Medulla oblongata (tissue), 1 donor: ENCODE data around the gene CA11.

Experiments
- DNase-seq: peaks from one replicate; pipeline ENCODE4 v3.0.0-alpha.2; 2015; ENCODE audit errors: extremely low spot score

CA11 gene

DNA sequence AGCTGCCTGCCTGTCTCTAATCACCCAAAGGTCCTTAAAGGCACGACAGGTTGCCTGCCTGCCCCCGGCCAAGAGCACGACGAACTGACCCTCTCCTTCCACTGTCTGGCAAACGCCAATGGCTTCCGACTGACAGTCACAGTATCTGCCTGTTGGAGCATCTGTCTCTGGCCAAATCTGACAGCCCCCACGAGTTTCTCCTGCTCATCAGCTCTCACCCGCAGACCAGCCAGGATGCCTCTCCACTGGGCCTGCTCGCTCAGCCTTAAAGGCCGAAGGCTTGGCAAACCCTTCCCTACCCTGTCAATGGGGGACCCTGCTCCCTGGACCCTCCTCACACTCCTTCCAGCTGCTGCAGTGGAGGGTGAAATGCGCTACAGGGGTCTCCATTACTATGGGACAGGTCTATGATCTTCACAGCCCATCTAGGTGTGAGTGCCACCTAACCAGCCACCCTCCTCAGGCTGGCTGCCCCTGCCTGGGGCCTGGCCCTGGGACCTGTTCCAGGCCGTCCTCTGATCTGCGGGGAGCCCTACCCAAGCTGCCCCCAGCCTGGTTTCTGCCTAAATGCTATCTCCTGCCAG, 32.0 kb downstream of the CA11 start:
- DNase-seq: no peak

DNA sequence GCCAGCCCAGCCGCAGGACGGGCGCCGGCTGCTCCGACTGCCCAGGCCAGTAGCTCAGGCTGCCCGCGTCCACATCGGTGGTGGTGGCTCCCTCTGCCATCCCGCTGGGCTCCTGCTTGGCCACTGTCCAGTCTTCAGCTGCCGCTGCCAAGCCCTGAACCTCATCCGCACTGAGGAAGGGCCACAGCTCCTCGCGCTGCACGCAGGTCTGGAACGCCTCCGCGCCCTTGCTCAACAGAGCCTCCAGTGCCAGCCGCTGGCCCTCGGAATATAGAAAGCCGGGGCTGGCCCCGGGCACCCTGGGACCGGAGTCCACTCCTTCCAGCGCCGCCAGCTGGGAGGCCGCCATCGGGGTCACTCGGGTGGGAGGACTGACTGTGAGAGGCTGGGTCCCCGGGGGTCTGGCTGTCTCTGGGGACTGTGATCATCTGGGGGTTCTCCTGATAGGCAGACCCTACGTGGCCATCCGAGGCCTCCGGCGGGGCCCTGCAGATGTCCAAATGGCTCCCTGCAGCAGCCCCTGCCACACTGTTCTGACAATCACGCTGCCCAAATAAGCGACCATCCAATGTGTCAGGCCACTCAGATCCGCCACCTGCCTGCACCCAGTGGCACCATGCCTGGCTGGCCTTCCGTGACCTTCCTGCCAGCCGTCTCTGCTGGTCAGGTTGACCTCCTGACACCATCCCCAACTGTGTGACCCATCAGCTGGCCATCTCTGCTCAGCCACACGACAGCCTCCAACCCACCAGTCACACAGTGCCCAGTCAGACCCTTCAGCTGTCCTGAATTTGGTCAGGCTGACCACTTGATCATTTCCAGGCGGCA, 32.7 kb downstream of the CA11 start:
- DNase-seq: no peak

DNA sequence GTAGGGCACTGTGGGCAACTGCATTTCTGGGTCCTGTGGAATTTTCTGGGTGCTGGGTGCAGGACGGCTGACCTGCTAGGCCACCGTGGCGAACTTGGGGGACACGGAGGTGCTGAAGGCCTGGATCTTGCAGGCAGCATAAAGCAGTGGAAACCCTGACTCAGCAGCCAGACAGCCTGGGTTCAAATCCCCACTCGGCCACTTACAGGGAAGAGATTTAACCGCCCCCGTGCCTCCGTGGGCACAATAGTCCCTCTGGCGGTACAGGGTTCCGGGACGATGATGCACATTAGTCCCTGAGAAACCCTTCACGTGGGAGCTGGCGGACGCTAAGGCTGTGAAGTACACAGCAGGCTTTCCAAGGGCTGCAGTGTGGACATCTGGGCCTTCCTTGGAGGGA, 34.1 kb downstream of the CA11 start:
- no peak for DNase-seq

DNA sequence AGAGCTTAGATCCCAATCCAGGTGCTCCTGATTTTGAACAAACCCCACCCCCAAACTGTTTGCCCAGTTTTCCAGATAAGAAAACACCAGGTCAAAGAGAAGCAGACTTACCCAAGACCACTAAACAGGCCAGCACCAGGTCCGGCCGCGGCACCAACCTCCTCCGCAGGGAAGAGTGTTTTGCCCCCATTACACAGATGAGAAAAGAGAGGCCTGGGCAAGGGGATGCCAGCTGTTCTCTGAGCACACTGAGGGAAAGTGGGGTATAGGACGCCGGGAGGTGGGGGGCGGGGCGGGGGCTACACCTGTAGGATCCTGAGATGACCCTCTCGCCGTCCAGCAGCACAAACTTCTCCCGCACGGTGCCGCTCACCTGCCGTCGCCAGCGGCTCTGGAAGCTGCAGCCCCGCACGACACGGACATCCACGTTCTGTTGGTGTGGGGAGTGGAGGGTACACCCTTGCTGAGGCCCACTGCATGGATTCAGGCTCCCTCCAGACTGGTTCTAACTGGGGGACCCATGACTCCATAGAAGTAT, 36.3 kb downstream of the CA11 start:
- DNase-seq: no peak

DNA sequence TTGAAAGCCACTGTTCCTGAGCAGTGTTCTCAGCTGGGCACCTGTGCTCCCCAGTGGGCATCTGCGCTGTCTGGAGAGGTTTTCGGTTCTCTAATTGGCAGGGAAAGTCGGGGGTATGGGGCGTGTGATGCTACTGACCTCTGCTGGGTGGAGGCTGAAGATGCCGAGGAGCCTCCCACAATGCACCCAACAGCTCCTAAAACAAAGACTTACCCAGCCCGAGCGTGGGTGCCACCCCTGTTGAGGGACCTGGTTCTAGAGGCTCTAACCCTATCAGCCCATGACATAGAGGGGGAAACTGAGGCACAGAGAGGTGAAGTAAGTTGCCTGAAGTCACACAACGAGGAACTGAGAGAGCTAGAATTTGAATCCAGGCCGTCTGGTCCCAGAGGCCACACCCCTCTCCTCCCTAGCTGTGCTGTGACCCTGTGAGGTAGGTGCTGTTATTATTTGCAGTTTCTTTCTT, 37.2 kb downstream of the CA11 start:
- peak; percentile 73 for DNase-seq

DNA sequence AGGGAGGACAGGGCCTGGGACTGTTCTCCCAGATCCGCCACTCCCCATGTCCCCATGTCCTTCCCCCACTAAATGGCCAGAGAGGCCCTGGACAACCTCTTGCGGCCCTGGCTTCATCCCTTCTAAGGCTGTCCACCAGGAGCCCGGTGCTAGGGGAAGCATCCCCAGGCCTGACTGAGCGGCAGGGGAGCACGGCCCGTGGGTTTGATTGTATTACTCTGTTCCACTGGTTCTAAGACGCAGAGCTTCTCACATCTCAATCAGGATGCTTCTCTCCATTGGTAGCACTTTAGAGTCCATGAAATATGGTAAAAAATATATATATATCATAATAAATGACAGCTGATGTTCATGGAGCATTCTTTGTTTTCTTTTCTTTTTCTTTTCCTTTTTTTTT, 38.6 kb downstream of the CA11 start:
- no peak for DNase-seq

DNA sequence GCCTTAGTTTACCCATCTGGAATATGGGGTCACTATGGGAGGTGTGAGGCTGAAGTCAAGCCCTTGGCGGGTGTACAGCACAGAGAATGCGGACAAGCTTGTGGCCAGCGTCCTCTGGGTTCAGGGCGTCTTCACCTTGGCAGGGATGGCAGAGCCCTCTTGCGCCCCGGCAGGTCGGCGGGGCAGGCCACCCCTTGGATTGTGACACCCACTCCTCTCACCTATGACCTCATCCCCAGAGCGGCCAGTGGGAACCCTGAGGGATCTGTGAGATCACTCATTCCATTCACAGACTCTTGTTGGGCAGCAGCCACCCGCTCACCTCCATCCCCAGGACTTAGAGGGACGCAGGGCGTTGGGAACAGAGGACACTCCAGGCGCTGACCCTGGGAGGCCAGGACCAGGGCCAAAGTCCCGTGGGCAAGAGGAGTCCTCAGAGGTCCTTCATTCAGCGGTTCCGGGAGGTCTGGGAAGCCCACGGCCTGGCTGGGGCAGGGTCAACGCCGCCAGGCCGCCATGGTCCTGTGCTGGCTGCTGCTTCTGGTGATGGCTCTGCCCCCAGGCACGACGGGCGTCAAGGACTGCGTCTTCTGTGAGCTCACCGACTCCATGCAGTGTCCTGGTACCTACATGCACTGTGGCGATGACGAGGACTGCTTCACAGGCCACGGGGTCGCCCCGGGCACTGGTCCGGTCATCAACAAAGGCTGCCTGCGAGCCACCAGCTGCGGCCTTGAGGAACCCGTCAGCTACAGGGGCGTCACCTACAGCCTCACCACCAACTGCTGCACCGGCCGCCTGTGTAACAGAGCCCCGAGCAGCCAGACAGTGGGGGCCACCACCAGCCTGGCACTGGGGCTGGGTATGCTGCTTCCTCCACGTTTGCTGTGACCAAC, 39.3 kb downstream of the CA11 start, which contains the start of gene SPACA4:
Gene SPACA4, plus strand, starts transcription at position 280 of the 896 bp plus-strand sequence. Its CDS starts 237 bp downstream, at position 517.
- DNase-seq: no peak

DNA sequence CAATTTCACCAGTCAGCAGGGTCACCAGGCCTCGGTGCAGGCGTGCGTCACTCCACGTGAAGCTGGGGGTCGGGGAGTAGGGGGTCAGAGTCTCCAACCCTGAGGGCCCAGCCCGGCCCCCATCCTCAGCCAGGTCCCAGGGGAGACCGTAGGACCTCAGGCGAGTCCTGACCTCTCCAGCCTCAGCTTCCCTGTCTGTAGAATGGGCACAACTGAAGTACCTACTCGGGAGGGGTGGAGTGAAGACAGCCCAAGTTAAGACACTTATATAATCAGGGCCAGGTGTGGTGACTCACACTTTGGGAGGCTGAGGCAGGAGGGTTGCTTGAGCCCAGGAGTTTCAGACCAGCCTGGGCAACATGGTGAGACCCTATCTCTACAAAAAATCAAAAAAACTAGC, 42.1 kb downstream of the CA11 start:
- no peak for DNase-seq

DNA sequence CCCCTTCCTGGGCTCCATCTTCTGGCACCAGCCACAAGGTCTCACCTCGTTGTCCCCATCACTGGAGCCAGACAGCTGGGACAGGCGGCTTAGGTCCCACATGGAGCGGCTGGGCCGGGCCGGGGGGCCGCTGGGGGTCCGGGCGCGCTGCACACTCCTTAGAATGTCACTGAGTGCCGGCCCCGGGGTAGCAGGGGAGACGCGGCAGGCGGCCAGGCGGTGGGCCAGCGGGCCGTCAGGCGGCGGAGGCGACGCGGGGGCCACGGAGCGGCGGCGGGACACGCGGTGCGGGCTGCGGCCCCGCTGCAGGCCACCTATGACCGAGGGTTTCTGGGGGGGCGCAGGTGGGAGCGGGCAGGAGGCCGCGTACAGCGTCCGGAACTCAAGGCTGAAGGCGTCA, 42.5 kb downstream of the CA11 start:
- no peak for DNase-seq

DNA sequence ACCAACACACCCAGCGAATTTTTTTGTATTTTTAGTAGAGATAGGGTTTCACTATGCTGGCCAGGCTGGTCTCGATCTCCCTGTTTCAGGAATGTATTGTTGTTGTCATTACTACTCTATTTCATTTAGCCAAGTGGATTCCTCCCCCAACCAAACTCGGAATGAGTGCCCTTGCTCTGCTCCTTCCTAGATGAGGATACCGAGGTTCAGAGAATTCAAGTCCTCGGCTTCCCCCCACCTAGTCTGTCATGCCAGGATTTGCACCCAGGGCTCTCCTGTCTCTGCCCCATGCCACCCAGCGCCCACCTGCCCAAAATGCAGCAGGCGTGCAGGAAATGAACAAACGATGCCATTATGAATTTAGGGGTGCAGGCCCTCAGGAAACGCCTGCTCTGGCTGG, 43.0 kb downstream of the CA11 start:
- DNase-seq: no peak

DNA sequence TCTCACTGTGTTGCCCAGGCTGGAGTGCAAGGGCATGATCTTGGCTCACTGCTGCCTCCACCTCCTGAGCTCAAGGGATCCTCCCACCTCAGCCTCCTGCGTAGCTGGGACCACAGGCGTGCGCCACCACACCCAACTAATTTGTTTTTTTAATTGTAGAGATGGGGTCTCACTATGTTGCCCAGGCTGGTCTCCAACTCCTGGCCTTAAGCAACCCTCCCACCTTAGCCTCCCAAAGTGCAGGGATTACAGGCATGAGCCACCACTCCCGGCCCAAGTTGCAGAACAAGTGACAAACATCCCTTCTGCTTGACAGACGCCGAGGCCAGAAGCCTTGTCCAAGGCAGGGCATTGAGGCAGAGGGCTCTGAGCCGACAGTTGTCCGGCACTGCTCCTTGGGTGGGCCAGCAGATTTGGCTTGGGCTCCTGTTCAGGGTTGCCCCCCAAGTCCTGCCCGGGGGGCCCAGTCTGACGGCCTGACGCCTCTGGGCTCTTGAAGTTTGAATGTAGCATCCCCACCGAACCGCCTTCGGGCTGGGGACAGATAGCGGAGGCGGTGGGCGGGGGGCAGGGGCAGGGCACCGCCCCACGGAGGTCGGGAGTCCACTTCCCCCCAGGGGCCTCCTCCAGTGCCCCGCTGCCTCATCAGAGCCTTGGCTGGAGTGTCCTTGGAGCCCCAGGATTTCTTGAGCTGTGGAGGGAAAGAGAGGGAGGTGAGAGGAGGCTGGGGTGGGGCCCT, 45.1 kb downstream of the CA11 start:
- no peak for DNase-seq

DNA sequence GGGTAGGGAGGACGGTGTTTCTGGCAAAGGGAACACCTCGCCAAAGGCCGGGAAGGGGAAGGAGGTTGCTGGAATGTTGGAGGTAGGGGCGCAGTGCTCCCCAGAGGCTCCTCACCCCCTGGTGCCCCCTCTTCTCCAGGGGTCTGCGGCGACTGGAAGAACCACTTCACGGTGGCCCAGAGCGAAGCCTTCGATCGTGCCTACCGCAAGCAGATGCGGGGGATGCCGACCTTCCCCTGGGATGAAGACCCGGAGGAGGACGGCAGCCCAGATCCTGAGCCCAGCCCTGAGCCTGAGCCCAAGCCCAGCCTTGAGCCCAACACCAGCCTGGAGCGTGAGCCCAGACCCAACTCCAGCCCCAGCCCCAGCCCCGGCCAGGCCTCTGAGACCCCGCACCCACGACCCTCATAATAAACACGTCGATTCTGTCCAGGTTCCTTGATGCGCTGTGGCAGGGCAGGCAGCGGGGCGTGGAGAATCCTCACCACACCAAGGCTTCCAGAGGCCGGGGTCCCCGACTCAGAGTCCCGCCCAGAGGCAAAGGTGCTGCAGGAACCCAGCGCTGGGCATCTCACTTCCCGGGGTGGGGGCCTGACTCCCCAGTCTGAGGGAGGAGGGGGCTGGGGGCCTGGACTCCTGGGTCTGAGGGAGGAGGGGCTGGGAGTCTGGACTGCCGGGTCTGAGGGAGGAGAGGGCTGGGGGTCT, 46.8 kb downstream of the CA11 start:
- DNase-seq: no peak

DNA sequence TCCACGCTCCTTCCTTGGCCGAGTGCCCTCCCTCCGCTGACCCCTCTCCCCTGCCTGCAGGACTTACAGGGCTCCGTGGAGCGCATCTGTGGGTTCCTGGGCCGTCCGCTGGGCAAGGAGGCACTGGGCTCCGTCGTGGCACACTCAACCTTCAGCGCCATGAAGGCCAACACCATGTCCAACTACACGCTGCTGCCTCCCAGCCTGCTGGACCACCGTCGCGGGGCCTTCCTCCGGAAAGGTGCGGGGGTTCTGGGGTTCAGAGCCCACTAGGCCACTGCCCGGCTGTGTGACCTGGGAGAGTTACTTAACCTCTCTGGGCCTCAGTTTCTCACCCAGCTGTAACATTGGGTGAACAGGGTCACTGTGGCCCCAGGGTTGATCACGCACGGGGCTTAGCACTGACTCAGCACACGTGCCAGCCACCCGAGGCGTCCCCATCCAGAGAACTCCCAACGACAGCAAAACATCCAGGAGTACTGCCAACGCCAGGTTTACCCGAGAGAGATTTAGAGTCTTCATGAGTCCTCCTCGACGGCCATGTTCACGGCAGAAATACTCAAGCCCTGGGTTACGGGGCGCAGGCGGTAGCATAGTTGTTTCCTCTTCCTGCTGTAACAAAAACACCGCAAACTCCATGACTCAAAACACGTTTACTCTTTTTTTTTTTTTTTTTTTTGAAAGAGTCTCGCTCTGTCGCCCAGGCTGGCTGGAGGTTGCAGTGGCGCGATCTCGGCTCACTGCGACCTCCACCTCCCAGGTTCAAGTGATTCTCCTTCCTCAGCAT, 49.1 kb downstream of the CA11 start:
- DNase-seq: no peak

DNA sequence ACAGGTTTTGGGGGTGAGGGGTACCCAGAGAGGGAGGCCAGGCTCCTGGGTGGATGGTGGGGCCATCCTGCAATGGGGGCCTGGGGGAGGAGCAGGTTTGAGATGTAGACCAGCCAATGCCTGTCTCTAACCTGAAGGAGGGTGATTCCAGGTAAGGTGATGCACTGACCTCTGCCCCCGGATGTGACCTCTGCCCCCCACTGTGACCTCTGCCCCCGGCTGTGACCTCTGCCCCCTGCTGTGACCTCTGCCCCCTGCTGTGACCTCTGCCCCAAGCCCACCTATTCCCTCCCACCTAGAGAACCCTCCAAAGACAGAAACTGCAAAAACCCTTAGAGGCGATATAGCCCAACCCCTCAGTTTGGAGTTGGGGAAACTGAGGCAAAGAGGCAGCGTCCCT, 49.8 kb downstream of the CA11 start:
- no peak for DNase-seq

DNA sequence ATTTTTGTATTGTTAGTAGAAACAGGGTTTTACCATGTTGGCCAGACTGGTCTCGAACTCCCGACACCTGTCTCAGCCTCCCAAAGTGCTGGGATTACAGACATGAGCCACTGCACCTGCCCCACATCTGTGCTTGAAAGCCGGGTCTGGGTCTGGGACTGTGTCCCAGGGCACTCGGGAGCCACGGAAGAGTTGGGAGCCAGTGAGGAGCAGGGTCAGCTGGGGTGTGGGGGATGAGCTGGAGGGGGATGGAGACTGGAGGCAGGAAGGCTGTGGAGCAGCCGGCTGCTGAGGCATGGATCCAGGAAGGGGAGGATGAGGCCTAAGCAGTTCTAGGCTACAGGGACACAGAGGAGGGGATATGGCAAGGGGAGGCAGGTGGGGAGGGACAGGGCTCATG, 50.2 kb downstream of the CA11 start:
- no peak for DNase-seq

DNA sequence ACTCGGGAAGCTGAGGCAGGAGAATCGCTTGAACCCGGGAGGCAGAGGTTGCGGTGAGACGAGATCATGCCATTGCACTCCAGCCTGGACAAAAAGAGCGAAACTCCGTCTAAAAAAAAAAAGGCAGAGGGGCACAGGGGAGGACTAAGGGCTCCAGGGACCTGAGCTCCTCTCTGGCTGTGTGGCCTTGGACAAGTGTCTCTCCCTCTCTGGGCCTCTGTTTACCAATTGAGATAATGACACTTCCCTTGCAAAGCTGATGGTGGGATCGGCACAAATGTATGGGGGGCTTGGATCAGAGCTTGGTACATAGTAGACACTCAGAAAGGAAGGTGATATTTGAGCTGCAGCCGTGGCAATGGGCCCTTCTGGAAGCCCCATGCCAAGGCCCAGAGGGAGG, 50.8 kb downstream of the CA11 start:
- DNase-seq: no peak

DNA sequence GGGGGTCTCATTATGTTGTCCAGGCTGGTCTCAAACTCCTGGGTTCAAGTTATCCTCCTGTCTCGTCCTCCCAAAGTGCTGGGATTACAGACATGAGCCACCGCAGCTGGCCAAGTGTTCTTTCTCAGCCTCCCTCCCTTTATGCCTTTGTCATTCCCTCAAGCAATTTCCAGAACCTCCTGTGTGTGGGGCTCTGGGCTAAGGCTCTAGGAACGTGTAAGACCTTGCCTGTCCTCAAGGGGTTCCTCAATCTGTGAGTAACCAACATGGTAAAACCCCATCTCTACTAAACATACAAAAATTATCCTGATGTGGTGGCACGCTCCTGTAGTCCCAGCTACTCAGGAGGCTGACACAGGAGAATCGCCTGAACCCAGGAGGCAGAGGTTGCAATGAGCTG, 55.0 kb downstream of the CA11 start:
- DNase-seq: no peak

DNA sequence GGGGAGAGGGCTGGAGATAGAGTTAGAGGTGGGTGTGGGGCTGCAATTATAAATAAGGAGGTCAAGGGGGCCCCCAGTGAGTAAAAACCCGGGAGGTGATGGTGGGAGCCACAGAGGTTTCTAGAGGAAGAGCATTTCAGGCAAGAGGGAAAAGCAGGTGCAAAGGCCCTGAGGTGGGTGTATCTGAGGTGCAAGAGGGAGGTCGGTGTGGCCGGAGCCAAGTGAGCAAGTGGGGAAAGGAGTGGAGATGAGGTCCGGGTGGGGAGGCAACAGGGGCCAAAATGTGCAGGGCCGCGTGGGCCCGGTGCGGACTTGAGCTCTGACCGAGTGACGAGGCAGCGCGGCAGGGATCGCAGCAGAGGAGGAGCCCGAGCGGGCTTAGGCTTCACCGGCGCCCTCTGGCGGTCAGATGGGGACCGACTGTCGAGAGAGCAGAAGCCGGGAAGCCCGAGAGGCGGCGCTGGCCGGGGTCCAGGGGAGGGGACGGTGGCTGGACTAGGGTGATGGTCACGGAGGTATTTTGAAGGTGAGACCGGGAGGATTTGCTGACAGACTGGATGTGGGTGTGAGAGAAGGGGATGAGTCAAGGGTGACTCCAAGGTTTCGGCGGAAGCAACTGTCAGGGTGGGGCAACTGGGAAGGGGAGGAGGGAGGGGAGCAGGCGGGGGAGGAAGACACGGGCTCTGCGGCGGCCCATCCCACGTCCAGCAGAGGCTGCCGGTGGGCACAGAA, 57.2 kb downstream of the CA11 start:
- peak; percentile 90 for DNase-seq
